MM.1S (cell line): Measurements from ENCODE around the gene ALKBH5.

Experiments
- CTCF ChIP-seq: fragments of 300-600 bp; sonication (generic); IDR thresholded peaks from 2 replicates; pipeline ENCODE4 v1.5.1; 2016; ENCODE audit warnings: antibody characterized with exemption, low read length, mixed read lengths
- EZH2phosphoT487 ChIP-seq: fragments of 300-600 bp; sonication (generic); IDR thresholded peaks from 2 replicates; pipeline ENCODE4 v1.6.1; 2018; ENCODE audit warnings: antibody characterized with exemption, low read length

GRCh38 chr17:18258356-18259038 lies 74.9 kb downstream of the ALKBH5 start, which contains the start of gene FLII:
- TF ChIP-seq CTCF (no peak), EZH2phosphoT487 (no peak)
